HEK293T (cell line): ENCODE data around the gene OR10H2.
"Not testable (repeated sequence)": the region's sequence is repeated elsewhere in the genome, so short reads cannot be mapped to it uniquely, and the experiment has no call there.

Source experiments
- BHLHE40 ChIP-seq: fragments of 450-650 bp; IDR thresholded peaks from 2 replicates; pipeline ENCODE4 v1.6.1; 2016; ENCODE audit warnings: mild to moderate bottlenecking, moderate library complexity, borderline replicate concordance
- CTBP1 ChIP-seq: fragments of 450-650 bp; IDR thresholded peaks from 2 replicates; pipeline ENCODE4 v1.6.1; 2016; ENCODE audit warnings: borderline replicate concordance
- ELF4 ChIP-seq: fragments of 450-650 bp; IDR thresholded peaks from 2 replicates; pipeline ENCODE4 v1.6.1; 2017; ENCODE audit warnings: antibody characterized with exemption
- FOXA1 ChIP-seq: fragments of 450-650 bp; IDR thresholded peaks from 2 replicates; pipeline ENCODE4 v1.6.1; 2016; ENCODE audit warnings: mild to moderate bottlenecking
- FOXK2 ChIP-seq: fragments of 450-650 bp; IDR thresholded peaks from 2 replicates; pipeline ENCODE4 v1.6.1; 2016; ENCODE audit warnings: mild to moderate bottlenecking
- FOXM1 ChIP-seq: fragments of 450-650 bp; IDR thresholded peaks from 2 replicates; pipeline ENCODE4 v1.6.1; 2017; ENCODE audit warnings: mild to moderate bottlenecking, borderline replicate concordance
- HDGF ChIP-seq: fragments of 450-650 bp; IDR thresholded peaks from 2 replicates; pipeline ENCODE4 v1.6.1; 2017; ENCODE audit warnings: antibody characterized with exemption, borderline replicate concordance
- L3MBTL2 ChIP-seq: fragments of 450-650 bp; conservative IDR thresholded peaks from 2 replicates; pipeline ENCODE4 v1.6.1; 2016; ENCODE audit warnings: mild to moderate bottlenecking
- NFRKB ChIP-seq: fragments of 450-650 bp; IDR thresholded peaks from 2 replicates; pipeline ENCODE4 v1.6.1; 2016; ENCODE audit warnings: mild to moderate bottlenecking, moderate library complexity
- SP1 ChIP-seq: fragments of 450-650 bp; IDR thresholded peaks from 2 replicates; pipeline ENCODE4 v1.6.1; 2017
- TARDBP ChIP-seq: fragments of 450-650 bp; IDR thresholded peaks from 2 replicates; pipeline ENCODE4 v1.6.1; 2016
- ZNF384 ChIP-seq: fragments of 450-650 bp; IDR thresholded peaks from 2 replicates; pipeline ENCODE4 v1.6.1; 2016
- TF ChIP-seq, protein P1 (sequence below): fragments of 450-650 bp; IDR thresholded peaks from 2 replicates; pipeline ENCODE4 v1.6.1; 2016

GRCh38 chr19:15774159-15774558 is 46.3 kb downstream of the OR10H2 start:
- TF ChIP-seq ZNF384, FOXK2, ELF4, FOXM1, BHLHE40, SP1, FOXA1, TARDBP, L3MBTL2, HDGF, CTBP1, NFRKB: not testable (repeated sequence)
- TF ChIP-seq, protein P1, sequence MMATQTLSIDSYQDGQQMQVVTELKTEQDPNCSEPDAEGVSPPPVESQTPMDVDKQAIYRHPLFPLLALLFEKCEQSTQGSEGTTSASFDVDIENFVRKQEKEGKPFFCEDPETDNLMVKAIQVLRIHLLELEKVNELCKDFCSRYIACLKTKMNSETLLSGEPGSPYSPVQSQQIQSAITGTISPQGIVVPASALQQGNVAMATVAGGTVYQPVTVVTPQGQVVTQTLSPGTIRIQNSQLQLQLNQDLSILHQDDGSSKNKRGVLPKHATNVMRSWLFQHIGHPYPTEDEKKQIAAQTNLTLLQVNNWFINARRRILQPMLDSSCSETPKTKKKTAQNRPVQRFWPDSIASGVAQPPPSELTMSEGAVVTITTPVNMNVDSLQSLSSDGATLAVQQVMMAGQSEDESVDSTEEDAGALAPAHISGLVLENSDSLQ, result not testable (repeated sequence)
